Peyer's patch (tissue), 4 donors: Measurements from ENCODE around the gene ROBO2.

Experiments
- POLR2A ChIP-seq, 2 donors: fragments of 450-650 bp; IDR thresholded peaks; one replicate each; pipeline ENCODE4 v1.5.1; 2017; ENCODE audit warnings: antibody characterized with exemption in 2 of 2, mild to moderate bottlenecking in 2 of 2, moderate library complexity in 2 of 2
- TF ChIP-seq, protein P1 (sequence below), 6 experiments: fragments of 450-650 bp in 4 of 6; fragments of 200-600 bp in 2 of 6; sonication (generic) in 1 of 6; IDR thresholded peaks; one replicate each; pipeline ENCODE4 v1.5.1; 2017 to 2019; ENCODE audit warnings: antibody characterized with exemption in 6 of 6, mild to moderate bottlenecking in 3 of 6, moderate library complexity in 1 of 6

DNA sequence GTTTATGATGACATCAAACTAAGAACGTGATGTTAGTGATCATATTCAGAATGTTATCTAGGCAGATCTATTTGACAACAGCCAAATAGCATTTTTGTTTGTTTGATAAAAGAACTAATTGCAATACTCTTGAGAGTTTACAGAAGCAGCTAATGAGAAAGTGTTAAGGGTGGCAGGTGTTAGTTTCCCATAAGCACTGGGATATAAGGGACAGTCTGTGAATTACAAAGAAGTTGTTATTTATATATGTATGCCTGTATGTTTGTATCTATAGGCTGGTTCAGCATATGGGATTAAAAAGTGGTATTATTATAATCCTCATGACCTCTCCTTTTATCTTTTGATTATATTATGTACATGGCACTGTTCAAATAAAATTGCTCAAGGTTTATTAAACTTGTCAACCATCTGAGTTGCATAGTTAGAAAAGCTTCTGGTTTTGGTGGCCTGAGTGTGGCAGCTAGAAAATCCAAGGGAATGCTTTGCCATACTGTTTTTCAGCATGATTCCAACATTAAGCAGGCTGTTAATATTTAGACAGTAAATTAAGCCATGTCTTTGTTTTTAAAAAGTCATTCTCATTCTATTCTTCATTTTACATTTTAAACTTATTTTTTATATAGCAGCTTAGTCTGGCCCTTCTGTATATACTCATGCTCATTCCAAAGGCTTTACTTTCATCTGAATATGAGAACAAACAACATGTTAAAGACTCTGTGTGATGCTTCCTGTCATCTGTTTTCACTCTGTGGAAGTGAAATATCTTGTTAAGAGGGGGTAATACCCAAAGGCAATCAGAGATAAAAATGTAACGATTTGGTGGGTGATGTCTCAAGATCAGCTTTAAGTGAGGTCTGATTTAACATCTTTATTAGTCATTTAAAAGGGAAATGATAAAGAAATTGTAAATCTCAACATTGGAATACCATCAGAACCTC lies 13.1 kb downstream of the ROBO2 start:
- TF ChIP-seq POLR2A (IDR thresholded peaks at IDR 0.05): no peak
- TF ChIP-seq, protein P1, sequence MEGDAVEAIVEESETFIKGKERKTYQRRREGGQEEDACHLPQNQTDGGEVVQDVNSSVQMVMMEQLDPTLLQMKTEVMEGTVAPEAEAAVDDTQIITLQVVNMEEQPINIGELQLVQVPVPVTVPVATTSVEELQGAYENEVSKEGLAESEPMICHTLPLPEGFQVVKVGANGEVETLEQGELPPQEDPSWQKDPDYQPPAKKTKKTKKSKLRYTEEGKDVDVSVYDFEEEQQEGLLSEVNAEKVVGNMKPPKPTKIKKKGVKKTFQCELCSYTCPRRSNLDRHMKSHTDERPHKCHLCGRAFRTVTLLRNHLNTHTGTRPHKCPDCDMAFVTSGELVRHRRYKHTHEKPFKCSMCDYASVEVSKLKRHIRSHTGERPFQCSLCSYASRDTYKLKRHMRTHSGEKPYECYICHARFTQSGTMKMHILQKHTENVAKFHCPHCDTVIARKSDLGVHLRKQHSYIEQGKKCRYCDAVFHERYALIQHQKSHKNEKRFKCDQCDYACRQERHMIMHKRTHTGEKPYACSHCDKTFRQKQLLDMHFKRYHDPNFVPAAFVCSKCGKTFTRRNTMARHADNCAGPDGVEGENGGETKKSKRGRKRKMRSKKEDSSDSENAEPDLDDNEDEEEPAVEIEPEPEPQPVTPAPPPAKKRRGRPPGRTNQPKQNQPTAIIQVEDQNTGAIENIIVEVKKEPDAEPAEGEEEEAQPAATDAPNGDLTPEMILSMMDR (IDR thresholded peaks at IDR 0.05): no peak
